ENCODE measurements around the gene UBTD2. TPM values are rescaled to one million over a fixed set of nuclear protein-coding genes. Genes with fewer than 3 reads are reported as not detected.
"Not testable (repeated sequence)": the region's sequence is repeated elsewhere in the genome, so short reads cannot be mapped to it uniquely, and the experiment has no call there.

The UBTD2 gene
- total RNA-seq, 1 donor from 2014 or later, result 7.1 TPM

DNA sequence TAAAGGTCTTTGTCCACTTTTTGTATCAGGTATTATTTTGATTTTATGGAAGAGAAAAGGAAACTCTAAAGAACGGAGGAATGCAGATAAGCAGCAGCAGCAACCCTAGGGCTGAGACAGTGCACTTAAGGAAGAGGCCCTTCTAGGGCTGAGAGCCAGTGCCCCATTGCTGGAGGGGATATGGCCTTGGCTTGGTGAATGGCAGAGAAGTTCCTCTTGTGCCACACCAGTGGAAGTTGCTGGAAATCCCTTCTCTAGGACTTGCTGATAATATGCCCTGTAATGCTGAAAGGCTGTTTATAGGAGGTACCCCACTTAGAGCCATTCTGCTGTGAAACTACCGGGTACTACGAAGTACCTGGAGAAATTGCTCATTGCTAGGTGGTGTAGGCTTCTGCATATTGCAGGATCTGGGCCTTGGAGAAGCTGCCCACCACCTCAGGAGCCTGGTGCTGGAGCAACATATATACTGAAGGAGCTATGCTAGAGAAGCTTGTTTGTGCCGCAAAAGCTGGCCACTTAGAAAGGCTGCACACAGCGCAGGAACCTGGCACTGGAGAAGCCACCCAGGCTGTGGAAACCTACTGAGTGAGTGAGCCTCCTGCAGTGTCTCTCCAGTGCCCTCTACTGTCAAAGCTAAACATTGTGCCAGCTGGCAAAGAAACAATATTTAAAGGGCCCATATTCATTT lies 9.6 kb upstream of the UBTD2 start:
- ATAC-seq (peak; percentile 100), DNase-seq (ENCODE audit: low spot score) (peak; percentile 72)

DNA sequence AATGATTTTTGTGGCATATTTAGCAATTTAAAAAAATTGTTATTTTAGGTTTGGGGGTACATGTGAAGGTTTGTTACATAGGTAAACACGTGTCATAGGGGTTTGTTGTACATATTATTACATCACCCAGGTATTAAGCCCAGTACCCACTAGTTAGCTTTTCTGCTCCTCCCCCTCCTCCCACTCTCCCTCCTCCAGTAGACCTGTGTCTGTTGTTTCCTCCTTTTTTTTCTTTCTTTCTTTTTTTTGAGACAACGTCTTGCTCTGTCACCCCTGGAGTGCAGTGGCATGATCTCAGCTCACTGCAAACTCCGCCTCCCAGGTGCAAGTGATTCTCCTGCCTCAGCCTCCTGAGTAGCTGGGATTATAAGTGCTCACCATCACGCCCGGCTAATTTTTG lies 8.3 kb upstream of the UBTD2 start:
- DNase-seq (ENCODE audit: low spot score); ATAC-seq: not testable (repeated sequence)

DNA sequence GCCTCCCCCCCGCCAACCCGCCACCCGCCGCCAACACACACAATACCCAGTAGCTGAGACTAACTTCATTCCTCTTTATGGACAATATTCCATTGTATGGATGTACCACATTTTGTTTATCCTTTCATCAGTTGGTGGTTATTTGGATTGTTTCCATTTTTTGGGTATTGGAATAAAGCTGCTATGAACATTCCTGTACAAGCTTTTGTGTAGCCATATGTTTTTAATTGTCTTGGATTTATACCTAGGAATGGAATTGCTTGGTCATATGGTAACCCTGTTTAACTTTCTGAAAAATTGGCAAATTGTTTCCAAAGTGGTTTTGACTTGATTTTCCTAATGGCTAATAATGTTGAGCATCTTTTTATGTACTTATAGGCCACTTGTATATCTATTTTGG lies 4.9 kb upstream of the UBTD2 start:
- no peak for DNase-seq (ENCODE audit: low spot score)
- ATAC-seq, result no peak

DNA sequence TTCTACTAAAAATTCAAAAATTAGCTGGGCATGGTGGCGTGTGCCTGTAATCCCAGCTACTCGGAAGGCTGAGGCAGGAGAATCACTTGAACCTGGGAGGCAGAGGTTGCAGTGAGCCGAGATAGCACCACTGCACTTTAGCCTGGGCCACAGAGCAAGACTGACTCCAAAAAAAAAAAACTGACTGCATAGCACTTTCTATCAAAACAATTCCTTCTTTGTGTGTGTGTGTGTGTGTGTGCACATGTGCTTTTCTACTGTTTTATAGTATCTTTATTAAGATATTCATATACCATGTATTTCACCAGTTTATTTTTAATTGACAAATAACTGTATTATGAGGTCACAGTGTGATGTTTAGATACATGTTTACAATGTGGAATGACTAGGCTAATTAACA lies 3.6 kb upstream of the UBTD2 start:
- not testable (repeated sequence) for DNase-seq (ENCODE audit: low spot score); ATAC-seq

DNA sequence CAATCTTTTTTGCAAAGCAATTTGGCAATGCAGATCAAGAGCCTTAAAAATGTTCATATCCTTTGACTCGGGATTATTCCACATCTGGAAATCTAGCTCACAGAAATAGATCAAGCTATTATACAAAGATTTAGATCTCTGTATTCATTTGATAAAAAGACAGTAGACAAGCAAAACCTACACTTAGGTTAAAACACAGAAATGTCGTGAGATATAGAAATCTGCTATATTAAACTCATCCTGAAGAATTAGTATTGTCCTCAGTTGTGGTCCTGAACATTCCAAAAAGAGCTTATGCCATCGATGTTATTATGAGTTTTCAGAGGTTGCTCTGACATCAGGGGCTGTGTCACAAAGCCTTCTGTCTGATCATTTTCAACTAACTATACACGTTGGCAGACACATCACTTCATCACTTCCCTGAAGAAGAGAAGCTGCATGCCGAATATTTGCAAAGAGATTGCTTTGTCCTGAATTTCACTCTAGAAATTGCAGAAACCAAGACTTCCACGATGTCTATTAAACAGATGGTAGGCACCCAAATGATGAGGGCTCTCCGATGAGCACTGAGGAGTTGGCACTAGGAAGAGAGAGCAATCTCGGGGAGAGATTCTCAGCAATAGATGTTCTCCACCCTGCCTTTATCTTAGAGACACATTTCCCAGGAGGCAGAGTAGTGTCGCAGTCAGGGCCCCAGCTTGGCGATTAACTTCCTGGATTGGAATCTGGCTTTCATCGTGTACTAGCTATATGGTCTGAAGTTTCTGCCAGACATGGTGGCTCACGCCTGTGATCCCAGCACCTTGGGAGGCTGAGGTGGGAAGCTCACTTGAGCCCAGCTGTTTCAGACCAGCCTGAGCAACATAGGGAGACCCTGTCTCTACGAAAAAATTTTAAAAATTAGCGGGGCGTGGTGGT lies 1.9 kb upstream of the UBTD2 start:
- no peak for ATAC-seq
- DNase-seq (ENCODE audit: low spot score), result no peak

DNA sequence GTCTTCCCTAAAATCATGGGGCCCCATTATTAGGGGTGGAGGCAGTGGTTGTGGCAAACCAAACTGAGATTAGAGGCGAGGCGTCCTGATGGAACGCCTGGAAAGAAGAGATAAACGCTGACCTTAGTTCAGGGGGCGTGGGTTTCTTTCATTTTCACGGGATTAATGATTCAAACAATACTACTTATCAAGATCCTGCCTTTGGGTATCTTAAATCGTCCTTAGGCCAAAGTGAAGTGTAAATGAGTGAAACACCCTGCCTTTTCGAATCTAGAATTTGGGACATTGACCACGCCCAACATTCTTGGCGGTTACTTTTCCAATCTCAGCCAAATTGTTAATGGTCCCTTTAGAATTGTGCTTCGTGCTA lies 1.0 kb upstream of the UBTD2 start:
- DNase-seq (ENCODE audit: low spot score), result no peak
- peak; percentile 3 for ATAC-seq

DNA sequence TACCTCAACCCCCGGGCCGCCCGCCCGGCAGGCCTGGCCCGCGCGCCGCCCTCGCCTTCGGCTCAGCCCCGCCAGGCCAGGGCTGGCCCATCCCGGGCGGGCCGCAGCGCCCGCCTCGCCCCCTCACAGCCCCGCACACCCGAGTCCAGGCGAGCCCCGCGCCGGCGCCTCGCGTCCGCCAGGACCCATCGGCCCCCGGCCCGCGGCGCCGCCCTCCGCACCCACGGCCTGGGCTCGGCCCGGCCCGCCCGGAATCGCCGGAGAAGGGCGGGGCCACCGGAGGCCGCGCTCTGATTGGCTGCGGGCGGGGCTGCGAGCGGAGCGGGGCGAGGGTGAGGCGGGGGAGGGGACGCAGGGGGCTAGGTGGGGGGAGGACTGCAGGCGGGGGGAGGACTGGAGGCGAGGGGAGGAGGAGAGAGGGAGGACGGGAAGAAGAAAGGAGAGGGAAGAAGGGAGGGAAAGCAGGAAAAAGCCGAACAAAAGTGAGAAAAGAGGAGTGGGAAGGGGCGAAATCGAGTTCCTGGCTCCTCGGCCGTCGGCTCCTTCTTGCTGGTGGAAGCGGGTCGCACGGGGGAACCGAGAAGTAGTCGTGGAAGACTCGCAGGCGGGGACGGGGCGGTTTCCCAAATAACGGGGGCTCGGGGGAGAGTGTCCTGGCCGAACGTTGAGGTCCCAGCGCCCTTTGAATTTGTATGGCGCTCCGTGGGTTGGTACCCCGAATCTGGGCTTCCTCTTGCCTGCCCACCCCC lies 472 bp upstream of the UBTD2 start:
- DNase-seq (ENCODE audit: low spot score), result peak; percentile 87
- ATAC-seq, result peak; percentile 88

DNA sequence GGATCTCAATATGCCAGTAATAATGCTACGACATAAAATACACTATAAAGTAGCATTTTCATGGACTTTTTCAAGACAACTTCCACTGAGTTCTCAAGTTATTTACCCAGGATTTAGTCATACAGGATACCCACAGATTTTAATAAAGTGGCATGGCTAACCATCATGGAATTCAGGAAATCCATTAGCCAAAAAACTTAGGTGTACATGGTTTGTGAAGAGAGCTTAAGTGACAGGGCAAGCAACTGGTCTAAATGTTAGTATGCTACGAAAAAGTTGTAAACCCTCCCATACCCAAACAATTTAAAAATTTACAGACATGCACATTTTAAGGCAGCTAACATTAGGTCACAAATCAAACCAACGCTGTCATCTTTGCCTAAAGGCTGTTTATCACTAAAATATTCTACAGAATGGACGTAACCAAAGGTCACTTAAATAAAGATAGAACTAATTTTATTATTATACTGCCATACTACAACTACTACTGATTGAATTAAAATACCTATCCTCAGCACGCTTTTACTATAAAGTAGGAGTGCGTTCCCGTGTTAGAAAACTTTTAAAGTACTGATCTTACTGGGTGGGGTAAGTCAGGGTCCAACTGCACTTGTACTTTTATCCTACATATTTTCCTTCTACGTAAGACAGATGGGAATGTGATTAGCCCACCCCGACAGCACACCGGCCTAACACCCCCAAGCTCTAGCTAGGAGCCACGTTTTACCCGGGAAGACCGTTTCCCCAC lies 1.1 kb downstream of the UBTD2 start:
- DNase-seq (ENCODE audit: low spot score) (no peak), ATAC-seq (no peak)

DNA sequence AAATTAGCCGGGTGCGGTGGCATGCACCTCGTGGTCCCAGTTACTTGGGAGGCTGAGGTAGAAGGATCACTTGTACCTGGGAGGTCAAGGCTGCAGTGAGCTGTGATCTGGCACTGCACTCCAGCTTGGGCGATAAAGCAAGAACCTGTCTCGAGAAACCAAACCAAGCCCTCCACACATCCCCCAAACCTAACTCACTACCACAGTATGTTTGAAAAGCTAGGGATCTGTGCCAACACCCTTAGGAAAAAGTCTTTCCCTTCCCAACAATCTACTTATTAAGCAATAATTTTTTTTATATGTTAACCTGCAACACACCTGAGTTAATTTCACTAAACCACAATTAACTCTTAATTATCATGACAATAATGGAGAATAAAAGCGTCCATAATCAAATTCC lies 2.2 kb downstream of the UBTD2 start:
- no peak for DNase-seq (ENCODE audit: low spot score)
- no peak for ATAC-seq

DNA sequence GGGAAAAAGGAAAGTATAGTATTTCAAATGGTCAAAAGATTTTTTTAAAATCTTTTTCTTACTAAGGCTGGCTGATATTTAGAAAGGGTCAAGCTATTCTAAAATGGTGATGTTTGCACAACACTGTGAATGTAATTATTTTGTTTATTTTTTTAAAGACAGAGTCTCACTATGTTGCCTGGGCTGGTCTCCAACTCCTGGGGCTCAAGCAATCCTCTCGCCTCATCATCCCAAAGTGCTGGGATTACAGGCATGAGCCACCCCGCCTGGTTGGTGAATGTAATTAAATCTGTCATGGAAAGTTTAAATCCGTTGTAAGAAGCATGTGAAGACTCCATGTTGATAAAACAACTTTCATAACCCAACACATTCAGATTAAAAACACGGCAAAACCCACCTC lies 2.6 kb downstream of the UBTD2 start:
- ATAC-seq (no peak), DNase-seq (ENCODE audit: low spot score) (no peak)

DNA sequence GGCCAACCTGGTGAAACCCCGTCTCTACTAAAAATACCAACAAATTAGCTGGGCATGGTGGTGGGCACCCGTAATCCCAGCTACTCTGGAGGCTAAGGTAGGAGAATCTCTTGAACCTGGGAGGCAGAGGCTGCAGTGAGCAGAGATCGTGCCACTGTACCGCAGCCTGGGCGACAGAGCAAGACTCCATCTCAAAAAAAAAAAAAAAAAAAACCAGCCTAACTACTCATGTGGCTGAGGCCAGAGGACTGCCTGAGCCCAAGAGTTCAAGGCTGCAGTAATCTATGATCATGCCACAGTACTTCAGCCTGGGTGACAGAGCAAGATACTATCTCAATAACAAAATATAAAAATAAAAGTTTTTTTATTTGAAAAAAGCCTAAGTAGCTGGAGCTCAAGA lies 3.2 kb downstream of the UBTD2 start:
- DNase-seq (ENCODE audit: low spot score) (no peak), ATAC-seq (no peak)

DNA sequence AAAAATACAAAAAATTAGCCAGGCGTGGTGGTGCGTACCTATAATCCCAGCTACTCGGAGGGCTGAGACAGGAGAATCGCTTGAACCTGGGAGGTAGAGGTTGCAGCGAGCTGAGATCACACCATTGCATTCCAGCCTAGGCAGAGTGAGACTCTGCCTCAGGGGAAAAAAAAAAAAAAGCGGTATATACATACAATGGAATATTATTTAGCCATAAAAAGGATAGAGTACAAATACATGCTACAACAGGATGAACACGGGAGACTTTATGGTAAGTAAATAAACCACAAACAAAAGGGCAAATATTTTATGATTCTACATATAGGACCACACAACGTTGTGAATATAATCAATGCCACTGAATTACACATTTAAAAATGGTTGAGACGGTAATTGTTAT lies 5.2 kb downstream of the UBTD2 start:
- DNase-seq (ENCODE audit: low spot score) (no peak), ATAC-seq (no peak)

DNA sequence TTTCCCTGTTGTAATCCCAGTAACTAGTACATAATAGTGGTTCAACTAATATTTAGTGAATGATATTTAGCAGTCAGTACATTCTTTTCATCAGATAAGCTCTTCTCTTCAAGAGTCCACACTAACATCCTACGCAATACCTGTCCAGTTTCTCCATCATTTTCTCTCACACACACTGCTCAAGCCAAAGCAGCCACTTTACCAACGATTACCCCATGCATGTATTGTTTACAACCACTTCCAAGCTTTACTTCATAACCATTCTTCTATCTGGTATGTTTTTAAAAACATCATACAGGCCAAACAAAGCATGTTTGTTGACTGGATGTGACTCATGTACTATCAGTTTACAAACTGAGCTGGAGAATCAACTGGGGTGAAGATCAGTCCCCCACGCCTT lies 7.3 kb downstream of the UBTD2 start:
- DNase-seq (ENCODE audit: low spot score) (no peak), ATAC-seq (no peak)

DNA sequence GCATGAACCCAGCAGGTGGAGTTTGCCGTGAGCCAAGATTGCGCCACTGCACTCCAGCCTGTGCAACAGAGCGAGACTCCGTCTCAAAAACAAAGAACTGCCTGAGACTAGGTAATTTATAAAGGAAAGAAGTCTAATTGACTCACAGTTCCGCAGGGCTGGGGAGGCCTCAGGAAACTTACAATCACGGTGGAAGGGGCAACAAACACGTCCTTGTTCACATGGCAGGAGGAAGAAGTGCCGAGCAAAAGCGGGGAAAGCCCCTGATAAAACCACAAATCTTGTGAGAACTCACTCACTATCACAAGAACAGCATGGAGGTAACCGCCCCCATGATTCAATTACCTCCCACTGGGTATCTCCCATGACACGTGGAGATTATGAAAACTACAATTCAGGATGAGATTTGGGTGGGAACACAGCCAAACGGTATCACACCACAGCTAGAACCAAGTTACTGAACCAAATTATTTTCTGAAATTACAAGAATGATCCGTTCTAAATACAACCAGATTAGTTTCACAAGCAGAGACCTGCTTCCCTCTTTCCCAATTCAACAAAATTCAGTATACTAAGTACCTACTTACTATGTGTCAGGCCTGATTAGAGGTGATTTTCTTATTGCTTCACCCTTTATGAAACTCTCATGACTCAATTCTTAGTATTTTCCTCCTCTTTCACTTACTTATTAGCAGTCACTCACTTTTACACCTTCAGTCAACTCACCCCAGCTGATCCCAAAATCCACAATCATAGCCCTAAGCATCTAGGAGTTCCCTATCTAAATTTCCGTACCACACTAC lies 8.4 kb downstream of the UBTD2 start:
- no peak for DNase-seq (ENCODE audit: low spot score)
- no peak for ATAC-seq

DNA sequence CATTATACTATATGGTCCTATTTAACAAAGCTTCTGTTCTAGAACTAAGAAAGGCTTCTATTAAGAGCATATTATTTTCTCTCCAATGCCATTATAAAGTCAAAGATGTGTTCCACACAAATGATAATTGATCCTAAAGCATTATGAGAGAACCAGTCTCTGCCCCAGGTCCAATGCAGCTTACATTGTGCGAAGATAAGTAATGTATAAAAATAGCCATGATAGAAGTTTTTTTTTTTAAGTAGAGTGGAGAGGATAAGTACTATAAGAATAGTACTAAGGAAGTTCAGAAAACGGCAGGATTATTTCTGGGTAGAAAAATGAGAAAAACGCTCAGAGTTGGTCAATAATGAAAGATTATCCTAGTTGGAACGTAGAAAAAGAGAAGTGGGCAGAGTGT lies 15.6 kb downstream of the UBTD2 start:
- DNase-seq (ENCODE audit: low spot score), result no peak
- no peak for ATAC-seq

DNA sequence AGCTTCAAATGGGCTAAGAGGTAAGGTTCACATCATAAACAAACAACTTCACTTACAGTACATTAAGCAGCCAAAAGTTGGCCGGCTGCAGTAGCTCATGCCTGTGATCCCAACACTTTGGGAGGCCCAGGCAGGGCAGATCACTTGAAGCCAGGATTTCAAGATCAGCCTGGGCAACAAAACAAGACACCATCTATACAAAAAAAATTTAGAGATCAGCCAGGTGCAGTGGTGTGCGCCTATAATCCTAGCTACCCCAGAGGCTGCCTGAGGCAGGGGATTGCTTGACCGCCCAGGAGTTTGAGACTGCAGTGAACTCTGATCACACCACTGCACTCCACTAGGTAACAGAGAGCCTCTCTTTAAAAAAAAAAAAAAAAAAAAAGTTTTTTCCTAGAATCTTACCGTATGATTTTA lies 16.9 kb downstream of the UBTD2 start:
- ATAC-seq, result peak; percentile 25

DNA sequence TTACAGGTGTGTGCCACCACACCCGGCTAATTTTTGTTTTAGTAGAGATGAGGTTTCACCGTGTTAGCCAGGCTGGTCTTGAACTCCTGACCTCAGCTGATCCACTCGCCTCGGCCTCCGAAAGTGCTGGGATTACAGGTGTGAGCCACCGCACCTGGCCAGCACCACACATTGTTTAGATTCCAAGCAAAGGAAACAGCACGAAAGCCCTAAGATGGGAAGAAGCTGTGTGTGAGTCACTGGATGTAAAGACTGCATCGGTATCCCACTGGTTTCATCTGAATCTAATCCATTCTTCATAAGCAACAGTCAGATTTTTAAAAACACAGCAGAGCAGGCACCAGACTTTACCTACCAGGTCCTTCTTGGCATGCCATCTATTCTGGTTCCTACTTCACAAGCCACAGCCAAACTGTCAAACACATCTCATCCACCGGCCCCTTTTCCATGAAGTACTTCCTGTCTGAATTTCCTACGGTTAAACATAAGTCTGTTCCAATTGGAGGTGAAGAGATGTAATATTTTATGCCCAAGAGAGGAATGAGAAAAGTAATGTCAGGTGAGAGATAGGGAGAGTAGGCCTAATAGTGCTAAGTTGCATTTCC lies 17.4 kb downstream of the UBTD2 start:
- DNase-seq (ENCODE audit: low spot score) (no peak), ATAC-seq (no peak)

More for the DNA sequence above, 16.9 kb downstream of the UBTD2 start:
- no peak for DNase-seq (ENCODE audit: low spot score)

DNA sequence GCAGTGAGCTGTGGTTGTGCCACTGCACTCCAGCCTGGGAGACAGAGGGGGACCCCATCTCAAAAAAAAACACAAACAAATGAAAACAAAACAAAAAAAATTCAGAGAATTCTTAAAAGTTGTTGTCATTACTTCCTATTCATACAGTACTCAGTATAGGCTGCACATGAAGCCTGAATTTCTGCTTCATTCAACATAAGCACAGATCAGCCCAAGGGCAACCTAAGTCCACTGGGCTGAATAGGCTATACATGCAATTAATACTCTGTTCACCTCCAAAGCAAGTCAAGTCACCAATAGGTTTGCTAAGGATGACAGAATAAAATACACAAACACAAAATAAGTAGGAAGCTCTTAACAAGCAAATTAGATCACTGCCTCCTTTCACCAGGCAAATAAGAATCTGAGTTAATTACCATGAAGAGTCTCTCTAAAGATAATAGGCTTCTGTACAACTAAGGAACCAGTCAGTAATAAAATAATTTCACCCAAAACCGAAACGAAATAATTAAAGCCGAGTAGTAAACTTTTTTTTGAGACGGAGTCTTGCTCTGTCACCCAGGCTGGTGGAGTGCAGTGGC lies 18.7 kb downstream of the UBTD2 start:
- no peak for ATAC-seq
- DNase-seq (ENCODE audit: low spot score), result no peak

DNA sequence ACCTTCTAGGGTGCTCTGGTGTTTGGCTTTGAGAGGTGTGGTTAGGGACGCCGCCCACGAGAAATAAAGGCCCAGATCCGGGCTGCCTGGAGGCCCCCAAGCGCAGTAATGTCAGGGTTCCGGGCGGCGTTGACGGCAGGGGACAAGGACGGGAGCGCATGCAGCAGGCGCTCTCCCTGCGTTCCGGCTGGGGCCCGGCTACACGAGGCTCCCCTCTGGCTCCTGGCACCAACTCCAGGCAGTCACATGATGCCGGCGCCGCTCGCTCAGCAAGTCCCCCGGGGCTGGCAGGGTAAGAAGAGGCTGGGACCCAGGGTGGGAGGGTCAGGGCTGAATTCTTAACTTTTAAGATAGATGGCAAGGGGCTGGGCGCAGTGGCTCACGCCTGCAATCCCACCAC lies 28.1 kb downstream of the UBTD2 start:
- ATAC-seq (no peak), DNase-seq (ENCODE audit: low spot score) (no peak)

Measured in left lobe of liver (tissue), 2 donors.